ENCODE measurements around the gene USP2. TPM values are rescaled to one million over a fixed set of nuclear protein-coding genes. Genes with fewer than 3 reads are reported as not detected.

The USP2 gene
- total RNA-seq, 3 donors from 2014 or later: 16.9 to 84.3 (median 26.7) TPM

DNA sequence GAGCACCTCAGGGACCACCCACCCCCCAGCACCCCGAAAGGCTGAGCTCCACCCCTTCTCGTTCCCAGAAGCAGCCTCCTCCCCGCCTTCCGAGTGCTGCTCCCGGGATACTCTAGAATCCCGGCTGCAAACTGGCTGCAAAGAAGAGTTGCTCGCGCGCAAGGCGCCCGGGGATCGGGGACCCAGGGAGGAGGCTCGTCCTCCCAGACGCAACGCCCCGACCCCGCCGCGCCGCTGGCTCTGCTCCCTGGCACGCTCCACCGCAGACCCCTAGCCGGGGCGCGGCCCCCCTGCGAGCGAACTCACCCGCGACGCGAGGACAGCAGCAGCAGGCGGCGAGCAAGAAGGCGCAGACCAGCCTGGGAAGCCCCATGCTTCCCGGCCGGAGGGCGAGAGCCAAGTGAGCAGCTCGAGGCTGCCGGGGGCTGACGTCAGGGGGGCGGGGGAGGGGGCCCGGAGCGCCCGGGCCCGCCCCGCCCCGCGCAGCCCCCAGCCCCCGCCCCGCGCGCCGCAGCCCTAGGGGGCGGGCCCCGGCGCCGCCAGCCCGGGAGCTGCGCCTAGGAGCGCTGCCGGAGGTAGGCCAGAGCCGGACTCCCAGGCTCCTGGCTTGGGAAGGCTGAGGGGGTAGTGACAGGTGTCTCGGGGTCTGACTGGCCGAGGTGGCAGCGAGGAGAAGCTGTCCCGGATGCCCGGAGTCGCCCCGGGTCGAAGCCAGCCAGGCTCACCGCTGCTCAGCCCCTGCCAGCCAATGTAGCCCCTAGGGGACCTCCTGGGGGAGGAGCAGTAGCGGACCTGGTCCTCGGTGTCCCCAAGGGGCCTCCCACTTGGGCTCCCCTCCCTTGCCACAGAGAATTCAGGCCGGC lies 64.5 kb downstream of the USP2 start, which contains the start of gene MCAM:
Gene MCAM (minus strand): TSS at position 402 of the 863 bp plus-strand sequence. CDS start 29 bp downstream, at position 373.
- peak in 1 of 3 donors; percentile 42 for DNase-seq
- intact Hi-C loops (cut with DNase I, micrococcal nuclease): no loop called here
- TF ChIP-seq, protein P1, sequence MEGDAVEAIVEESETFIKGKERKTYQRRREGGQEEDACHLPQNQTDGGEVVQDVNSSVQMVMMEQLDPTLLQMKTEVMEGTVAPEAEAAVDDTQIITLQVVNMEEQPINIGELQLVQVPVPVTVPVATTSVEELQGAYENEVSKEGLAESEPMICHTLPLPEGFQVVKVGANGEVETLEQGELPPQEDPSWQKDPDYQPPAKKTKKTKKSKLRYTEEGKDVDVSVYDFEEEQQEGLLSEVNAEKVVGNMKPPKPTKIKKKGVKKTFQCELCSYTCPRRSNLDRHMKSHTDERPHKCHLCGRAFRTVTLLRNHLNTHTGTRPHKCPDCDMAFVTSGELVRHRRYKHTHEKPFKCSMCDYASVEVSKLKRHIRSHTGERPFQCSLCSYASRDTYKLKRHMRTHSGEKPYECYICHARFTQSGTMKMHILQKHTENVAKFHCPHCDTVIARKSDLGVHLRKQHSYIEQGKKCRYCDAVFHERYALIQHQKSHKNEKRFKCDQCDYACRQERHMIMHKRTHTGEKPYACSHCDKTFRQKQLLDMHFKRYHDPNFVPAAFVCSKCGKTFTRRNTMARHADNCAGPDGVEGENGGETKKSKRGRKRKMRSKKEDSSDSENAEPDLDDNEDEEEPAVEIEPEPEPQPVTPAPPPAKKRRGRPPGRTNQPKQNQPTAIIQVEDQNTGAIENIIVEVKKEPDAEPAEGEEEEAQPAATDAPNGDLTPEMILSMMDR (IDR thresholded peaks at IDR 0.05): no peak
- no peak for ATAC-seq
- Histone ChIP-seq H3K4me1 (ENCODE audit: low read depth) (peaks cover 39% of the 10 kb centered on the region), H3K36me3 (ENCODE audit: low read depth) (no peaks in the 10 kb centered on the region), H3K4me3 (peak within 1 kb of the TSS; percentile 17), H3K9me3 (no peaks in the 10 kb centered on the region)

DNA sequence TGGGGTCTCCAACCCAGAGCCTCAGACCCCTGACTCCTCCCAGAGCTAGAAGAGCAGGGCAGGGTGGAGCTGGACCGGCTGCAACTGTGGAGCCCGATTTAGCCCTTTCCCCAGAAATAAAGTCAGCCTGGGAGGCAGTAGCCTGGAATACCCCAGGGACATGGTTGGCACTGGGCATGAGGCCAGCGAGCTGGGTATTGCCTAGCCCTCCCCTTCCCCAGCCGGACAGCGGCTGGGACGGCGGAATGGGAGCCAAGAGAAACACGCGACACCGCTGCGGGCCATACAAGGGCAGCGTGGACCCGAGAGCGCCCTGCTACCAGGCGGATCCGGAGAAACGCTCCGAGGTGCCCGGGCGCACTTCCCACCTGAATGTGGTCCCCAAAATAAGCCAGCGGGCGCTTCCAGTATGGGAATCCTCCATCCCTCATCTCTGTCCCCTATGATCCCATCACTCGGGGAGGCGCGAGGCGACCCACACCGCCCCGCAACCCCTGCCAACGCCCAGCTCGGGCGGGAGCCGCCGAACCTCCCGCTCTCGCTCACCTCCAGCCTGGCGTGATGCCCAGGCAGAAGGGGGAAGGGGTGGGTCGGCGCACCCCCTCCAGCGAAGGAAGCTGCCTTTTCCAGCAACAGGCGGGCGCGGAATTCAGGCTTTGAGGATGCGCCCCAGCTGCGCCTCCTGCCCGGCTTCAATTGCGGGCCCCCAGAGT lies 65.3 kb downstream of the USP2 start:
- ATAC-seq: peak; percentile 1
- Histone ChIP-seq H3K4me1 (ENCODE audit: low read depth) (peaks cover 33% of the 10 kb centered on the region), H3K4me3 (peak overlapping the region; percentile 17), H3K9me3 (no peaks in the 10 kb centered on the region), H3K36me3 (ENCODE audit: low read depth) (no peaks in the 10 kb centered on the region)
- TF ChIP-seq, protein P1 (IDR thresholded peaks at IDR 0.05): no peak
- intact Hi-C loops (cut with DNase I, micrococcal nuclease): no loop called here
- DNase-seq: peak in 1 of 3 donors; percentile 46

DNA sequence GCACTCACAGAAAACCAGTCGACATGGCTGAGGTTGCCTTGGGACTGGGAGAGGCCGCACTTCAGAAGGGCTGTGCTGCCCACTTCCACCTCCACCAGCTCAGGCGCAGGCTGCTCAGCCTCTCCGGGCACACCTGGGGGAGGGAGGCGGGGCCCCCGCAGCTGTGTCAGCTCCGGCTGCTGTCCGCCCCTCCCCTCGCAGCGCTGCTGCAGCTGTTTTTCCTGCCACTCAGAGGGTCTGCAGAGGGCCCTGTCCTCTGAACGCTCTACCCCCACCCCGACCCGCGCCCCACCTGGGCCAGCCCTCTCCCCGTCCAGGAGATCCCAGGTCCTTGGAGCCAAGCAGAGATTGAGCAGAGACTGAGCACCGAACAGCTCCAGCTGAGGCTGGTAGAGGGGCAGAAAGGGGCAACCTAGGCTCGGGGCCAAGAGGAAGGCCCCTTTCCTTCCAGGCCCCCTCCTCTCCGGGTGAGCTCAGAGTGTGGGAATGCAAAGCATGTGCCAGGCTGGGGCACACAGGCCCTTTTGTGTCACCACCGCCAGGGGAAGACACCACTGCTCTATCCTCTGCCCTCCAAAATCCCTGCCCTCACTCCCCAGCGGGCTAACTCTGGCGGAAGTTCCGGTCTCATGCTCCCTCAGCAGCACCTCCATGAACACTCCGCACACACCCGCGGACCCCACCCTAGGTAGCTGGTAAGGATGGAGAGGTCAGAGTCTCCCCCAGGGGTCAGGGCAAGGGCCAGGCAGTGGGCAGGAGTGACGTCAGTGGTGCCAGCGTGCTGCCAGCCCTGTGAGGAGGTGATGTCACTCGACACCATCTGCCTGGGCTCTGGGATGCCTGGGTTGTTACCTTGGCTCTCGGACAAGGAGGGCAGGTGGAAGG lies 66.1 kb downstream of the USP2 start:
- ATAC-seq (peak; percentile 50), DNase-seq (peak in 1 of 3 donors; percentile 60)
- peaks cover 29% of the 10 kb centered on the region for H3K4me1 ChIP-seq (ENCODE audit: low read depth)
- TF ChIP-seq, protein P1 (IDR thresholded peaks at IDR 0.05): no peak
- H3K9me3 ChIP-seq: no peaks in the 10 kb centered on the region
- no peaks in the 10 kb centered on the region for H3K36me3 ChIP-seq (ENCODE audit: low read depth)
- no peak overlapping the region for H3K4me3 ChIP-seq
- intact Hi-C loops (cut with DNase I, micrococcal nuclease): no loop called here

DNA sequence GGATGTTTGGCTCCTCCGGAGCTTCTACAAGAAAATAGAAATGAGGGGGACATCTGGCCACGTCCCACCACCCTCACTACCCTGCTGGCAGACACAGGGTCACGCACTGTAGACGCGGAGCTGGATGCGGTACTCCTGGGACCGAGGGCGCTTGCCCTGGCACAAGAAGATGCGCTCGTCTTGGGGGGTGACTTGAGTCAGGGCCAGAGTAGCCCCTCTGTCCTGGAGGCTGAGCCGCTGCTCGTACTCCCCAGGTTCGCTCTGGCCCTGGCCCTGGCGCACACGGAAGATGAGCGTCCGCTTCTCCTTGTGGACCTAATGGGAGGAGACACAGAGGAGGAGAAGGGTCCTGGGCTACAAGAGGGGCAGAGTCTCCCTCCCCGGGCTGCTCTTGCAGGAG lies 66.8 kb downstream of the USP2 start:
- Histone ChIP-seq H3K4me3 (no peak overlapping the region), H3K9me3 (no peaks in the 10 kb centered on the region), H3K4me1 (ENCODE audit: low read depth) (peaks cover 29% of the 10 kb centered on the region), H3K36me3 (ENCODE audit: low read depth) (no peaks in the 10 kb centered on the region)
- ATAC-seq (no peak), DNase-seq (no peak)
- TF ChIP-seq, protein P1 (IDR thresholded peaks at IDR 0.05): no peak
- intact Hi-C loops (cut with DNase I, micrococcal nuclease): no loop called here

DNA sequence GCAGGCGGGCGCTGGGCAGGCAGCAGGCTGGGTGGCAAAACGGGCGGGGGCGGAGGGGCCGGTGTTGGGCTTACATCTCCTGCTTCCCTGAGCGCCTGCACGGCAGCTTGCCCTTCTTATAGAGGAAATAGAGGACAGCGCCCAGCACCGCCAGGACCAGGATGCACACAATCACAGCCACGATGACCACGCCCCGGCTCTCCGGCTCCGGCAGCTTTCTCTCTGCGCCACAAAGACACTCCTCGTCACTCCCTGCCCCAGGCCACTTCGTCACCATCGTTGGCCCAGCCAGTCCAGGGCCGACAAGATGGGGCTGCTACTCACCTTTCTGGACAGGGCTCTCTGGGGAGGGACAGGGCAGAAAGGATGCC lies 70.8 kb downstream of the USP2 start:
- H3K4me3 ChIP-seq: no peak overlapping the region
- TF ChIP-seq, protein P1 (IDR thresholded peaks at IDR 0.05): no peak
- peak; percentile 58 for ATAC-seq
- no peaks in the 10 kb centered on the region for H3K9me3 ChIP-seq
- peaks cover 7% of the 10 kb centered on the region for H3K4me1 ChIP-seq (ENCODE audit: low read depth)
- peak in 1 of 3 donors; percentile 31 for DNase-seq
- no peaks in the 10 kb centered on the region for H3K36me3 ChIP-seq (ENCODE audit: low read depth)
- intact Hi-C loops (cut with DNase I, micrococcal nuclease): no loop called here

All from mucosa of descending colon (tissue), 3 donors.